Stimulated activated CD4-positive, alpha-beta T cell treated with anti-CD3 and anti-CD28 coated beads, Interleukin-15, amount 100 ng/mL, for 48 hours (primary cell): ENCODE measurements around the gene ABHD8.
A peak's percentile ranks its signal among the peaks of the same experiment; 100 is the strongest.

ENCODE experiments used
- DNase-seq, 2 donors: peaks; one replicate each; pipeline ENCODE4 v3.0.0-alpha.2; 2020; ENCODE audit warnings: low read depth in 2 of 2

Gene ABHD8, protein sequence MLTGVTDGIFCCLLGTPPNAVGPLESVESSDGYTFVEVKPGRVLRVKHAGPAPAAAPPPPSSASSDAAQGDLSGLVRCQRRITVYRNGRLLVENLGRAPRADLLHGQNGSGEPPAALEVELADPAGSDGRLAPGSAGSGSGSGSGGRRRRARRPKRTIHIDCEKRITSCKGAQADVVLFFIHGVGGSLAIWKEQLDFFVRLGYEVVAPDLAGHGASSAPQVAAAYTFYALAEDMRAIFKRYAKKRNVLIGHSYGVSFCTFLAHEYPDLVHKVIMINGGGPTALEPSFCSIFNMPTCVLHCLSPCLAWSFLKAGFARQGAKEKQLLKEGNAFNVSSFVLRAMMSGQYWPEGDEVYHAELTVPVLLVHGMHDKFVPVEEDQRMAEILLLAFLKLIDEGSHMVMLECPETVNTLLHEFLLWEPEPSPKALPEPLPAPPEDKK

DNA sequence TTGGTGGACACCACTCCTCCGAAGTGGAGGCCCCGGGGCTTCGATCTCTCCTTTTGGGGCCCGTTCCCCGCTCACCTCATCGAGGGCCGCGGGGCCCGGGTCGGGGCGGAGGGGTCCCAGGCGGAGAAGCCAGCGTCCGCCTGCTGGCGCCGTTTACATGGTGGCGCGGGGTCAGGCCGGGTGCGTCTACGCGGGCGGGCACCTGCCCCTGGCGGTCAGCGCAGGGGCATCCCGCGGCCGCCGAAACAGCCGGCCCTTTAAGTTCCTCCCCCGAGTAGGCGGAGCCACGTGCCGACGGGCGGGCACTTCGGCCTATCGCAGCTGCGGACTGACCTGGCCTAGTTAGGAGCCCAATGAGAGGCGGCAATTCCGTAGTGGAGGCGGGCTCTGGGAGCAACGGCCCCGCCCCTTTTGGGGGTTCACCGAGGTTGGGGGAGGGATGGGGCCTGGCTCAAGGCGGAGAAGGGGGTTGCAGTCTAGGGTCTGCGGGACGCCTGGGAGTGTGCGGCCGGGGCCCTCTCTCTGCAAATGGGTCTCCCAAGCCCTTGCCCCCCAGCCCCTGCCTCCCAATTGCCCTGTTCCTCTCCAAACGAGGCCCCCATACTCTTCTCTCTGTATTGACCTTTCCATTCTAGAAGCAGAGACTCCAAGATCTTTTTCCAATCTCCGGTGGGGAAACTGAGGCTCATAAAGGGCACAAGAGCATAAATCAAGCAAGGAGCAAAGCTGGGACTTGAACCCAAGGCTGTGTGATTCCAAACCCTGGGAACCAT is at the start of gene ABHD8:
Gene ABHD8 (minus strand): TSS at position 259 of the 773 bp plus-strand sequence. CDS start 1,809 bp downstream, outside the sequence.
- DNase-seq: peak; percentile 91 to 94

DNA sequence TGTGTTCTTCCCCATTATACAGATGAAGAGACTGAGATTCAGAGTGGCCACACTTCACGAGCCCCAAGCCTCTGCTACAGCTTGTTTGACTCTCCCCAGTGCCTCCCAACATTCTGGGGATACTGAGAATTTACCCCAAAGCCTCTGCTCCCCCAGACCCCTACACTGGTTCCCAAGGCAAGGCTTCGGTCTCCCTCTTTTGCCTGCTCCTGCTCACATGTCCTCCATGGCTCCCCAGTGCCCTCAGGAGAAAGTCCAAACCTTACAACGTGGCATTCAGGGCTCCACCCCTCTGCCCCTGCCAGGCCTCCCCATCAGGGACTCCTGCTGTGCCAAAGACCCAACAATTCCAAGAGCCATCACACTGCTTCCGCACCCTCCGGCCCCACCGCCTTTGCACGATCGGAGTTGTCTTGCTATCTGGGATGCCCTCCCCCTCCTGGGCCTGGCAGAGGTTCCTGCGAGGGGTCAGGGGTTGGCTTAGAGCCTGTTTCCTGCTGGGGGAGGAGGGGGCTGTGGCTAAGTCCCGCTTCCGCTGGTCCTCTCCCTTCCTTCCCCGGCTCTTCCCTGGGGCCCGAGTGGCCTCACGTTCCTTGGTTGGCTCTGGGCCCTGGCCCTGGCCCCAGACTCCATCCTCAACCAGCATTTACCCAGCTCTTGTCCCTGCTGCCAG is 49.5 kb upstream of the ABHD8 start:
- no peak for DNase-seq

DNA sequence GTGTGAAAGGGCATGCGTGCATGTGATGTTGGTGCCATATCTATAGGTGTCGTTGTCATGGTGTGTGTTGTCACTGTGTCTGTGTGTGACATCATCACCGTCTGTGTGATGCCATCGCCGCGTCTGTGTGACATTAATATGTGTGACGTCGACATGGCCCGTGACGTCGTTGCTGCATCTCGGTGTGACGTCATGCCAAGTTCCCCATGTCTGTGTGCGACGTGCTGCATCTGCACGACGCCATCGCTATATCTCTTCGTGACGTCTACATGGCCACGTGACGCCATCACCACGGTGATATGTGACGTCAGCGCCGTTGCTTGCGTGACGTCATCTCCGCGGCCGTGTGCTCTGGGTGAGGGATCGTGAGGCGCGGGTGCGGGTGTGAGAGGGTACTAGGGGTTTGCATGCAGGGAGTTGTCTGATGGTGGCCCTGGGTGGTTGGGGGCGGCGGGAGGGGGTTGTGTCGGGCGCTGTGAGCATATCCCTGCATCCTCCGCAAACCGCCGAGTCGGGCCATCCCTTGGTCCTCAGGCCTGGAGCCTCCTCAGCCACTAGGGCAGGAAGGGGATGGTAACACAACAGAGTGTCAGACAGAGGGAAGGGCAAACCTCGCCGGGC is 48.7 kb upstream of the ABHD8 start:
- DNase-seq: no peak

DNA sequence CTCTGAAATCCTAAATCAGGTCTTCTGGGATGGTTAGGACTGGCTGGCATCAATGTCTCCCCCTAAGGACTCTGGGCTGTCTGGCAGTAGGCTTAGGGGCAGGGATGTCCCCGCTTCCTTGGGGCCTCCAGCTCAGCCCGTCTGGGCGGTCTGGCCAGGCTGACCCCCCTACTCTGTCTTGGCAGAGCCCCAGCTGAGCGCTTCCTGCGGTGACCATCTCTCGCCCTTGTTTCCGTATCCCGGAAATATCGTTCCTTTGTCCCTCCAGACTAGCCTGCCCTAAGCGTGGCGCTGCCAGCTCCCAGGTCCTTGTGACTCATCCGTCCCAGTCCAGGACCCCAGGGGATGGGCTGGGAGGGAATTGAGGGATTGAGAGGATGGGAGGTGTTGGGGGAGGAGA is 45.5 kb upstream of the ABHD8 start:
- no peak for DNase-seq

DNA sequence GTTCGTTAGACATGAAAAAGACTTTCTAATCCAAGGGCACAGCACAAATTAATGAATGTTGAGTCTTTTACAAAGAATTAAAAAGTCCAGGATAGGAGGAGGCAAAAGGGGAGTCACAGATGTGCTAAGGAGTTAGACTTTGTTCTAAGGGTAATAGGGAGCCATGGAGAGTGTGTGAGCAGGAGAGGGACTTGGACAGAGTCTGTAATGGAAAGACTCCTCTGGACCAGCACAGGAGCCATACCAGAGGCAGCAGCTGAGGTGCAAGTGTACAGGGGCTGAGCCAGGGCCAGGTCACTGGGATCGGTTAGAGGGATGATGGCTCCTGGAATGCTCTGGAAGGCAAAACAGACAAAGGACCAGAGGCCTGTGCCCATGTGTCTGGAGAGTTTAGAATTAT is 44.7 kb upstream of the ABHD8 start:
- no peak for DNase-seq

DNA sequence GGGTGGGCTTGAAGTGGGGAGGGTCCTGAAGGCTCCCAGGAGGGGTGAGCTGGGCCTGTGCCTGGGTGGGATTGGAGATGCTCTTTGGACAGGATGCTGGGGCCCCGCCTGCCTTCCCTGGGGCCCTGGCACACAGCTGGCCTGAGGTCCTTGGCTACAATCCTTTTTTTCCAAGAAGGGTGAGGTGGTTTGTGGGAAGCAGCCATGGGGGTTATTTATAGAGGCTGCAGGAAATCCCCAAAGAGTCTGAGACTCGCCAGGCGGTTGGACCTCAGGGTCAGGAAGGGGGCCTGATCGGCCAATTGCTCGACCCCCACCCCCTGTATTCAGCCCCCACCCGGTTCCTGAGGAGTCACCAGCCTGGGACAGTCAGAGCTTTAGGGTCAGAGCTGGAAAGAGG is 44.1 kb upstream of the ABHD8 start:
- DNase-seq: no peak

DNA sequence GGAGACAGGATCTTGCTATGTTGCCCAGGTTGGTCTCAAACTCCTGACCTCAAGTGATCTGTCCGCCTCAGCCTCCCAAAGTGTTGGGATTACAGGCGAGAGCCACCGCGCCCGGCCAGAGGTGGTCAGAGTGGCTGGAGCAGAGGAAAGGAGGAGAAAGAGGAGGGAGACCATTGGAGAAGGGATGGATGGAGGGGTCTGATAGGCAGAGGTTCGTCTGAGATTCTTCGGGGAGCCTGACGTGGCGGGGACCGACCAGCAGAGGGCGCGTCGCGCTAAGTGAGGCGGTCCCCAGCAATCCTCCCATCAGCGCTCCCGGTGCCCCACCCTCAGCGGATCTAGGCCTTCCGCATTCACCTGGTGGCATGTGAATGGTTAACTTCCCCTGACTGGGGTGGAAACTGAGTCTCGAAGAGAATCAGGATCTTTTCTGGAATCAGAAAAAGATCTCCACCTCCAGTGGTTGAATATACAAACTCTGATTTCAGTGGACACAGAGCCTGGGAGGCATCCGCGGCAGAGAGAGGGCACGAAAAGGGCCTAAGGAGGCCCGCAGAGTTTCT is 43.0 kb upstream of the ABHD8 start:
- DNase-seq: peak; percentile 59 to 76

DNA sequence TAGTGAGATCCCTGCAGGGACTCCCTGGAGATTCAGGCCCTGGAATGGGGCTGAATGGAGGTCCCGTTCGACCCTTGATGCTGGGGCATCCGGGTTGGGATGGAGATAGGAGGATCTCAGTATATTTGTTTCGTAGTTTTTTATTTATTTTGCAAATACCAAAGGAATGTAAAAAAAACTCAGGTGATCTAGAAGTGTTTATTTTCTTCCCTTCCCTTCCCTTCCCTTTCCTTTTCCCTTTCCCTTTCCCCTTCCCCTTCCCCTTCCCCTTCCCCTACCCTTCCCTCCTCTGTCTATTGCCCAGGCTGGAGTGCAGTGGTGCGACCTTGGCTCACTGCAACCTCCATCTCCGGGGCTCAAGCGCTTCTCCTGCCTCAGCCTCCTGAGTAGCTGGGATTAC is 38.6 kb upstream of the ABHD8 start:
- DNase-seq: no peak

DNA sequence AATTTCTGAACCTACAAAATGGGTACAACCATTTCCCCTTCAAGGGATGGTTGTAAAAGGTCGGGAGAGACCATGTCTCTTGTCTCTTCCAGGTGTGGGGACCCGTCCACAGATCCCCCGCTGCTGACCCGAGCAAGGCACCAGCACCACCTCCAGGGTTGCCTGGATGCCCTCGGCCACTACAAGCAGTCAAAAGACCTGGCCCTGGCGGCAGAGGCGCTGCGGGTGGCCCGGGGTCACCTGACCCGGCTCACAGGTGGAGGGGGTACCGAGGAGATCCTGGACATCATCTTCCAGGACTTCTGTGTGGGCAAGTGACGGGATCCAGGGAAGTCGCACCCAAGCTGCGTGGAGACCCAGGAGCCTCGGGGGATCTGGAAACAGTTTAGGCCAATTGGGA is 38.2 kb upstream of the ABHD8 start:
- DNase-seq: no peak

DNA sequence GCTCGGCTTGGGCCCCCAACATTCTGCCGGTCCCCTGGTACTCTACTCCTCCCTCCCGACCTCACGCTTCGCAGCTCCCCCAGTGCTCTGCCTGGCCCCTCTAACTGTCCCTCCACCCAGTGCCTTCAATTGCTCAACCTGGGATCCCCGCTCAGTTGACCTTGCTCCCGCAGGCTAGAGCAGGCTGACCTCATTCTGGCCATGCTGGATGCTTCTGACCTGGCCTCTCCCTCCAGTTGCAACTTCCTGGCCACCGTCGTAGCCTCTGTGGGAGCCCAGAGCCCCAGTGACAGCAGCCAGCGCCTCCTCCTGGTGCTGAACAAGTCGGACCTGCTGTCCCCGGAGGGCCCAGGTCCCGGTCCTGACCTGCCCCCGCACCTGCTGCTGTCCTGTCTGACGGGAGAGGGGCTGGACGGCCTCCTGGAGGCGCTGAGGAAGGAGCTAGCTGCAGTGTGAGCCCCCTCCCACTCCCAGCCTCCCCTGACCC is 37.7 kb upstream of the ABHD8 start:
- no peak for DNase-seq

DNA sequence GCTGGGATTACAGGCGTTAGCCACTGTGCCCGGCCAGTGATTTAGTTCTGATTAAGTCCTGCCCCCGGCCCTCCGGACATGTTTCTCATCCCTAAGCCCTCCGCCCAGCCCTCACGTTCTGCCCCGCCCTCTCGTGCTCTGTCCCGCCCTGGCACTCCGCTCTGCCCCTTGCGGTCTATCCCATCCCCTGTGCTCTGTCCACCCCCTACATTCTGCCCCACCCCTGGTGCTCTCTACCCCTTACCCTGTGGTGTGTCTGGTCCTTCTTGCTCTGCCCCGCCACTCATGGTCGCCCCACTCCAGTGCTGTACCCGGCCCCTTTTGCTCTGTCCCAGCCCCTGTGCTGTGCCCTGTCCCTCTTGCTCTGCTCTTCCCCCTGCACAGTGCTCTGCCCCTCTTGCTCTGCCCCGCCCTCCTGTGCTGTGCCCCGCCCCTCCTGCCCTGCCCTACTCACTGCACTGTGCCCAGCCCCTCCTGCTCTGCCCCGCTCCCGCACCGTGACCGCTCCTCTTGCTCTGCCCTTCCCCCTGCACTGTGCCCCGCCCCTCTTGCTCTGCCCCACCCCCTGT is 37.2 kb upstream of the ABHD8 start:
- DNase-seq: no peak

DNA sequence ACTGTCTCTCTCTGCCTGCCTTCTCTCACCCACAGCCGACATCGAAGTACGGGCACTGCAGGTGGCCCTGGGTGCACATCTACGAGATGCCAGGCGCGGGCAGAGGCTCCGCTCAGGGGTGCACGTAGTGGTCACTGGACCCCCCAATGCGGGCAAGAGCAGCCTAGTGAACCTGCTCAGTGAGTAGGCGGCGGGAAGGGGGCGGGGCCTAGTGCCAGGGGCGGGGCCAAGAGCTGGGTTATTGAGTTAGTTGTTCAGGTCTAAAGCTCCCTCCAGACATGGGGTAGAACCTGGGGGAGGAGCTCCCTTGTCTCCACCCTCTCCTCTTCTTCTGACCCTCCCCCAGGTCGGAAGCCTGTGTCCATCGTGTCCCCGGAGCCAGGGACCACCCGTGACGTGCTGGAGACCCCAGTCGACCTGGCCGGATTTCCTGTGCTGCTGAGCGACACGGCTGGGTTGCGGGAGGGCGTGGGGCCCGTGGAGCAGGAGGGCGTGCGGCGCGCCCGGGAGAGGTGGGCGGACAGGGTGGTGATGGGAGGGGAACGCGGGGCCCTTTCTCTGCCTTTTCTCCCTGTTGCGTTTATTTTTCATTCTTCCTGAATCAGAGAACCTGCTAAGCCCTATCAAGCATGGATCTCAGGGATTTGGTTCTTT is 36.0 kb upstream of the ABHD8 start:
- peak in 1 of 2 donors; percentile 52 for DNase-seq

DNA sequence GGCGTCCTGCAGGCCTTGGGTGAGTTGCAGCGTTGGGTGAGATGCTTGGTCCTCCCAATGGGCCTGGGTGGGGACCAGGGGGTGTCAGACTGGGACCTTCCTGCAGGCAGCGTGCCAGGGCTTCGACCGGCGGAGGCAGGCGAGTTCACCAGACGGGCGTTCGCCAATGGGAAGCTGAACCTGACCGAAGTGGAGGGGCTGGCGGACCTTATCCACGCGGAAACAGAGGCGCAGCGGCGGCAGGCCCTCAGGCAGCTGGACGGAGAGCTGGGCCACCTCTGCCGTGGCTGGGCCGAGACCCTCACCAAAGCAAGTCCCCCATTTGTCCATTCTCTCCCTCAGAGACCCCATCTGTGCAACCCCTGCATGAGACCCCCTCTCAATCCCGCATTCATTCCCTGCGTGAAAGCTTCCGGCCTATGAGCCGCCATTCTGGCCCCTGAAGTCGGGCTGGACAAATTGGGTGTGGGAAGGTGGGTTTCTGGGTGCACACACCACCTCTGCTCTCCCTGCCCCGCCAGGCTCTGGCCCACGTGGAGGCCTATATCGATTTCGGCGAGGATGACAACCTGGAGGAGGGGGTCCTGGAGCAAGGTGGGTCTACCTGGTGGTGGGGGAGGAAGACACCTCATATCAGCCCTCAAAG is 35.3 kb upstream of the ABHD8 start:
- no peak for DNase-seq

DNA sequence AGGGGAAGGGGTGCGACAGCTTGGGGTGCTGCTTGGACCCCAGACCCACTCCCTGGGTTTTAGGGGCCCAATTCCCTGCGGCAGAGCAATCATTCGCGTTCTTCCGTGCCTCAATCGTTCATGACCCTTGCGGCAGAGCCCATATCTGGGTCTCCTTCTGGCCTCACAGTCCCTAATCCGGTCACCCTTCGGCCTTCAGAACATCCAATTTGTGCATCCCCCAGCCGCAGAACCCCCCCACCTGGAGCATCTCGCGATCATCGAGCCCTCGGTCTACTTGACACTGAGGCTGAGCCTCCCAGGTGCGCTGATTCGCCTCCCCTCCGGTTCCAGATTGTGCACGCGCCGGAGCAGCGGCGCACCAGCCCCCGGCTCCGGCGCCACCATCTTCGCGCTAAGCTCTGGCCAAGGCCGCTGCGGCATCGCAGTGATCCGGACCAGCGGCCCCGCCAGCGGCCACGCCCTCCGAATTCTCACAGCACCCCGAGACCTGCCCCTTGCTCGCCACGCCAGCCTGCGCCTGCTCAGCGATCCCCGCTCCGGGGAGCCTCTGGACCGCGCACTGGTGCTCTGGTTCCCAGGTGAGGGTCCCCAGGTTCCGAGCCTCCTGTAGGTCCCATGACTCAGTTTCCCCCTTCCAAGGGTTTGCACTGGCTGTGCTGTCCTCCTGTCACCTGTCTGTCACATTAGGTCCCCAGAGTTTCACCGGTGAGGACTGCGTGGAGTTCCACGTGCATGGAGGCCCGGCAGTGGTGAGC is 34.6 kb upstream of the ABHD8 start:
- no peak for DNase-seq

DNA sequence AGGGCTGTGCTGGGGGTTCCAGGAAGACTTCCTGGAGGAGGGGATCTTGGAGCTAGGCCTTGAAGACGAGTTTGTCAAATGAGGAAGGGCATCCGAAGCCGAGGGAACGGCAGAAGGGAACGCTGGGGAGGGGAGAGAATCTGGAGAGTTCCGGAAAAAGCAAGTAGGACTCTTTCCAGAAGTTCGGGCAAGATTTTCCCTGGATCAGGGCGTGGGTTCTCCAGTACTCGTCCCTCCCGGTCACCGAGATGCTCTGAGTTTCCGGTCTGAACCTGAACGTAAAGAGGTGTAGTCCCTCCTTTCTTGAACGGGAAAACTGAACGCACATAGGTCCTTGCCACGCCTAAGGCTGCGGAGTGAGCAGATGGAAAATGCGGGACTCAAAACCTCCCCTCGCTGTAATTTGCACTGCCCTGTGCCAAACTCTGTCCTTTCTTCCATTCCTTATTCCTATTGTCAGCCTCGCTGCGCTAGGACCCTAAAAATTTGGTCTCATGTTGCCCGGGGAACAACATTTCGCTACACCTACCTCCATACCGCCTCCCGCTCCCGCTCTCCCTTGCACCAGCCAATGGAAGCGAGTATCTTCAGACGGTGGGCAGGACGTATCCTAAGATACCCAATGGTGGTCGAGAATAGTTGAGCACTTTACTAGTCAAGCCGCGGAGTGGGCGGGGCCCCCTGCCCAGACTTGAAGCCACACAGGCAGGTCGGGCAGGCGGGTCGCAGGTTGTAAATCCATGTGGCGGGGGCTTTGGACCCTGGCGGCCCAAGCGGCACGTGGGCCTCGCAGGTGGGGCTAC is 33.8 kb upstream of the ABHD8 start, which contains the start of gene GTPBP3:
Gene GTPBP3 (plus strand): TSS at position 682 of the 803 bp plus-strand sequence. CDS start 59 bp downstream, at position 741.
- DNase-seq: peak; percentile 95 to 96

DNA sequence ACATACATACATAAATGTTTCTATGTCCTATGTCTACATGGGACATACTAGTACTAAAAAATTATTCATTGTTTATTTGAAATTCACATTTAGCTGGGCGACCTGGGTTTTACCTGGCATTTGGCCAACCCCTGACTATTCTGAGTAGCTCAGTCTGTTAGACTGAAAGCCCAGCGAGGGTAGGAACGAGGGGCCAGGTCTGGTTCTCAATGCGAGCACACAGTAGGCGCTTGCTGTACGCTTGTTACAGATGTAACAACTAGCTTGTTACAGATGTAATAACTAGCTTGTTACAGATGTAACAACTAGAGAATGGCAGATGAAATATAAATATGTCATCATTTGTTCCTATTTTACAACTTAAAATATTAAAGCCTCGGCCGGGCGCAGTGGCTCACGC is 32.4 kb upstream of the ABHD8 start:
- DNase-seq: no peak

DNA sequence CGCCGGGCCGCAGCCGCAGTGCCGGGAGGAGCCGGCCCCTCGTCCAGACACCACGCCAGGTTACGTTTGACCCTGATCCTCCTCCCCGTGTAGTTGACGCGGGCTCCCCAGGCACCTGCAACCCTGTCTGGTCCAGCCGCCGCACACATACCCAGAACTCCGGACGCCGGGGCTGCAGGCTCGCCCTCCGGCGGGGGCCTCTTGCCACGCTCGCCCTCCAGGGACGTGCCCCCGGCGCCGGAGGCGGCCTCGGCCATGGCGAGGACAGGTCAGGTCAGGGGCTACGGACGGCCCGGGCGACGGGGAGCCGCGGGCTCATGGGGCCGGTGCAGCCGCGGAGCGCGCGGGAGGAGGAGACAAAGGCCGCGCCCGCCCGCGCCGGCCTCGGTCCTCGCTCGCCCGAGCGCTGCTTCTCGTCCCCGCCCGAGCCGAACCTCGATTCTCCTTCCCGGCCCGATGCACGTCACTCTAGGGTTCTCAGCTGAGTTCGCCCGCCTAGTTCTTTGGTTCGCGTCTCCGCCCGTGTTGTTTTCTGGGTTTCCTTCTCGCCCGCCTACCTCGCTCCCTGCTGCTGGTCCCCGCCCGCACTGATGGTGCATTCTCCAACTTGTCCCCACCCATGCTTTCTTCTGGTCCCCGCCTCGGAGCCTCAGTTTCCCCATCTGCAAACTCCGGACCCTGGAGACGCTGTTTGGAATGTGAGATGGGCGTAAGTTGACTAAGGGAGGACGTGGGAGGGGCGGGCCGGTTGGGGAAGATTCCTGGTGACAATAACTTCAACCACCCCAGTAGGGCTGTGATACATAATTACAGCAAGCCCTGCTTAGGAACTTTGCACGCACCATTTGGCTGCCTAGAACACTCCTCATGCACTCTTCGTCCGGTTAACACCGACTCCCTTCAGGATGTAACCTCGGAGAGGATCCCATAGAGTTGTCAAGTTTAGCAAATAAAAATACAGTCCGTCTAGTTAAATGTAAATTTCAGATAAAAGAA is 31.5 kb upstream of the ABHD8 start, which contains the start of gene ANO8:
Gene ANO8 (minus strand): TSS at position 442 of the 996 bp plus-strand sequence. CDS start 185 bp downstream, at position 257.
- peak; percentile 93 to 96 for DNase-seq
